Panc1 (cell line): ENCODE data around the gene KIF3A.

Experiments
- POLR2AphosphoS5 ChIP-seq: IDR thresholded peaks from 2 replicates; pipeline ENCODE4 v1.6.1; 2012; ENCODE audit warnings: mild to moderate bottlenecking, low read depth, low read length, moderate library complexity
- REST ChIP-seq, 2 experiments: IDR thresholded peaks; 2 replicates each; pipeline ENCODE4 v1.6.1; 2011 to 2012; ENCODE audit warnings: low read depth in 2 of 2, control low read depth in 1 of 2, low read length in 1 of 2, mild to moderate bottlenecking in 1 of 2, moderate library complexity in 1 of 2; ENCODE audit not compliant: insufficient read depth in 1 of 2
- SIN3A ChIP-seq: IDR thresholded peaks from 2 replicates; pipeline ENCODE4 v1.6.1; 2012; ENCODE audit warnings: low read depth, mild to moderate bottlenecking, low read length, moderate library complexity, borderline replicate concordance; ENCODE audit not compliant: insufficient read depth
- TCF7L2 ChIP-seq: IDR thresholded peaks from 2 replicates; pipeline ENCODE4 v1.6.1; 2011; ENCODE audit warnings: mild to moderate bottlenecking, low read depth, low read length, inconsistent platforms
- TF ChIP-seq, protein P1 (sequence below): fragments of 450-650 bp; IDR thresholded peaks from 2 replicates; pipeline ENCODE4 v1.5.1; 2017; ENCODE audit warnings: mild to moderate bottlenecking

DNA sequence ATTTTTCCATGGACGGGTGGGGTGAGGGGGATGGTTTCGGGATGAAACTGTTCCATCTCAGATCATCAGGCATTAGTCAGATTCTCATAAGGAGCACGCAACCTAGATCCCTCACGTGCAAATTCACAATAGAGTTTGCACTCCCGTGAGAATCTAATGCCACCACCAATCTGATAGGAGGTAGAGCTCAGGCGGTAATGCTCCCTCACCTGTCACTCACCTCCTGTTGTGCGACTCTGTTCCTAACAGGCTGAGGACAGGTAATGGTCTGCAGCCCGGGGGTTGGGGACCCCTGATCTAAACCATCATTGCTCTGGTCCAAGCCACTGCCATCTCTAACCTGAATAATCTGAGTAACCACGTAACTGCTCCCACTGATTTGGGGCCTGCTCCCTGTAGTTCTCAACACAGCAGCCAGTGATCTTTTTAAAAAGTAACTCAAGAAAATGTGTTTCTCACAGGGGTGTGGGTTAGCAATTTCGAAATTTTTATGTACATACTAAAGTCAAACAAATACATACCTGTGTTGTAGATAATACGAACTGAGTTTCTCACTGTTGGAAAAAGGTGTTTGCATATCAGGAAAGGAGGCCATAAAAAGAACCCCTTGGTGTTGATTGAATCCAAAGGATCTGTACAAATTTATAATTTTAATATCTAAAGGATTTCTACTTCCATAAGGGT lies 90.6 kb downstream of the KIF3A start:
- TF ChIP-seq, protein P1, sequence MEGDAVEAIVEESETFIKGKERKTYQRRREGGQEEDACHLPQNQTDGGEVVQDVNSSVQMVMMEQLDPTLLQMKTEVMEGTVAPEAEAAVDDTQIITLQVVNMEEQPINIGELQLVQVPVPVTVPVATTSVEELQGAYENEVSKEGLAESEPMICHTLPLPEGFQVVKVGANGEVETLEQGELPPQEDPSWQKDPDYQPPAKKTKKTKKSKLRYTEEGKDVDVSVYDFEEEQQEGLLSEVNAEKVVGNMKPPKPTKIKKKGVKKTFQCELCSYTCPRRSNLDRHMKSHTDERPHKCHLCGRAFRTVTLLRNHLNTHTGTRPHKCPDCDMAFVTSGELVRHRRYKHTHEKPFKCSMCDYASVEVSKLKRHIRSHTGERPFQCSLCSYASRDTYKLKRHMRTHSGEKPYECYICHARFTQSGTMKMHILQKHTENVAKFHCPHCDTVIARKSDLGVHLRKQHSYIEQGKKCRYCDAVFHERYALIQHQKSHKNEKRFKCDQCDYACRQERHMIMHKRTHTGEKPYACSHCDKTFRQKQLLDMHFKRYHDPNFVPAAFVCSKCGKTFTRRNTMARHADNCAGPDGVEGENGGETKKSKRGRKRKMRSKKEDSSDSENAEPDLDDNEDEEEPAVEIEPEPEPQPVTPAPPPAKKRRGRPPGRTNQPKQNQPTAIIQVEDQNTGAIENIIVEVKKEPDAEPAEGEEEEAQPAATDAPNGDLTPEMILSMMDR = no peak
- TF ChIP-seq TCF7L2 (no peak), REST (IDR thresholded peaks at IDR 0.05; ENCODE audit: insufficient read depth in 1 of 2, low read depth in 2 of 2, low read length in 1 of 2) (no peak), SIN3A (no peak), POLR2AphosphoS5 (no peak)
